ENCODE measurements around the gene PKP1.

Gene PKP1

GRCh38 chr1:201311356-201312011, 28.2 kb downstream of the PKP1 start:
- DNase-seq, result no peak

GRCh38 chr1:201312298-201312697, 29.0 kb downstream of the PKP1 start:
- DNase-seq, result no peak

GRCh38 chr1:201313086-201313485, 29.8 kb downstream of the PKP1 start:
- DNase-seq, result no peak

GRCh38 chr1:201316556-201316955, 33.2 kb downstream of the PKP1 start:
- DNase-seq, result no peak

- no peak for DNase-seq
Observed at GRCh38 chr1:201317551-201317950, 34.2 kb downstream of the PKP1 start.

GRCh38 chr1:201318504-201319340, 35.4 kb downstream of the PKP1 start:
- DNase-seq, result no peak

GRCh38 chr1:201319631-201320030, 36.3 kb downstream of the PKP1 start:
- no peak for DNase-seq

- DNase-seq, result no peak
Observed at GRCh38 chr1:201320168-201320788, 37.0 kb downstream of the PKP1 start.

- no peak for DNase-seq
Observed at GRCh38 chr1:201321826-201322390, 38.6 kb downstream of the PKP1 start.

- no peak for DNase-seq
Observed at GRCh38 chr1:201322653-201323510, 39.6 kb downstream of the PKP1 start.

- no peak for DNase-seq
Observed at GRCh38 chr1:201324306-201324705, 41.0 kb downstream of the PKP1 start.

GRCh38 chr1:201324821-201325677, 41.7 kb downstream of the PKP1 start:
- no peak for DNase-seq

- DNase-seq, result no peak
Observed at GRCh38 chr1:201325678-201326060, 42.4 kb downstream of the PKP1 start.

- no peak for DNase-seq
Observed at GRCh38 chr1:201326710-201327109, 43.4 kb downstream of the PKP1 start.

GRCh38 chr1:201327687-201328240, 44.5 kb downstream of the PKP1 start:
- no peak for DNase-seq

GRCh38 chr1:201328576-201328975, 45.3 kb downstream of the PKP1 start:
- no peak for DNase-seq

- no peak for DNase-seq
Observed at GRCh38 chr1:201329286-201329685, 46.0 kb downstream of the PKP1 start.

- no peak for DNase-seq
Observed at GRCh38 chr1:201329801-201330200, 46.5 kb downstream of the PKP1 start.

- DNase-seq, result no peak
Observed at GRCh38 chr1:201330541-201330940, 47.2 kb downstream of the PKP1 start.

GRCh38 chr1:201331166-201331565, 47.9 kb downstream of the PKP1 start:
- no peak for DNase-seq

GRCh38 chr1:201332021-201332420, 48.7 kb downstream of the PKP1 start:
- DNase-seq, result no peak
